ENCODE results near the gene COMT. TPM values are rescaled to one million over a fixed set of nuclear protein-coding genes. Genes with fewer than 3 reads are reported as not detected.

COMT gene
- total RNA-seq, 2 experiments from 2014 or later = 11.3 to 11.4 TPM

DNA sequence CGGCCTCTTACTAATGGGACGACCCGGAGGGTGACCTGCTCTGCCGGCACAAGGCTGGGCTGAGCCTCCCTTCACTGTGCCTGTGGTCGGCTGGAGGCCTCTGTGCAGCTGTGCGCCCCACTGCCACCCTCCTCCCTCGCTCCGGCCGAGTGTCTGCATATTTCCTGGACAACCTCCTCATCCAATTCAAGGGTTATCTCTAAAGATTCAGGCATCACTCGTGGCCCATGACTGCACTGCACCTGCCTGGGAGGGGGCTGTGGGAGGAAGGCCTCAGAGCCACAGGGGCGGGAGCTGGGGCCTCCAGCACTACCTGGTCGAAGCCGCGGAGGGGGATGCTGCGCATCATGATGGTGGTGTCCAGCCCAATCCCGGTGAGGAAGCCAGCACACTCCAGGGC lies 43.8 kb upstream of the COMT start:
- no peaks in the 10 kb centered on the region for H3K27me3 ChIP-seq (ENCODE audit: control insufficient read depth in 1 of 2, insufficient read depth in 2 of 2, low read length in 2 of 2)
- H3K27ac ChIP-seq (ENCODE audit: low read depth in 1 of 2, low read length in 2 of 2) = no peak overlapping the region
- no peak overlapping the region for H3K4me3 ChIP-seq (ENCODE audit: low read length)
- H3K4me1 ChIP-seq (ENCODE audit: insufficient read depth, low read length) = peaks cover 50% of the 10 kb centered on the region
- H3K27ac Mint-ChIP-seq = peak overlapping the region; percentile 97
- ATAC-seq (ENCODE audit: poor library complexity) = no peak
- H3K36me3 ChIP-seq (ENCODE audit: insufficient read depth, low read length) = peaks cover 18% of the 10 kb centered on the region
- peaks cover 44% of the 10 kb centered on the region for H3K4me1 Mint-ChIP-seq (ENCODE audit: low read depth)
- H3K36me3 Mint-ChIP-seq (ENCODE audit: low read depth) = peaks cover 6% of the 10 kb centered on the region
- intact Hi-C loops (cut with DNase I, micrococcal nuclease) = no loop called here
- DNase-seq = no peak
- CTCF ChIA-PET = interaction anchor here (2.0 to 3.1 kb wide), 2 partner anchors 12 to 167 kb away, joined by 8 to 15 read pairs; no protein-coding TSS in a partner anchor
- no peaks in the 10 kb centered on the region for H3K9me3 Mint-ChIP-seq
- no peaks in the 10 kb centered on the region for H3K27me3 Mint-ChIP-seq
- POLR2A ChIA-PET = interaction anchor here (0.8 to 1.4 kb wide), 4 partner anchors 12 to 42 kb away, joined by 3 to 6 read pairs (median 4); no protein-coding TSS in a partner anchor
- peaks cover 0 to 3% of the 10 kb centered on the region in 2 experiments for H3K9me3 ChIP-seq (ENCODE audit: control insufficient read depth in 1 of 2, insufficient read depth in 1 of 2, low read length in 2 of 2)
- no peak overlapping the region for H3K4me3 Mint-ChIP-seq
- TF ChIP-seq, protein P1, sequence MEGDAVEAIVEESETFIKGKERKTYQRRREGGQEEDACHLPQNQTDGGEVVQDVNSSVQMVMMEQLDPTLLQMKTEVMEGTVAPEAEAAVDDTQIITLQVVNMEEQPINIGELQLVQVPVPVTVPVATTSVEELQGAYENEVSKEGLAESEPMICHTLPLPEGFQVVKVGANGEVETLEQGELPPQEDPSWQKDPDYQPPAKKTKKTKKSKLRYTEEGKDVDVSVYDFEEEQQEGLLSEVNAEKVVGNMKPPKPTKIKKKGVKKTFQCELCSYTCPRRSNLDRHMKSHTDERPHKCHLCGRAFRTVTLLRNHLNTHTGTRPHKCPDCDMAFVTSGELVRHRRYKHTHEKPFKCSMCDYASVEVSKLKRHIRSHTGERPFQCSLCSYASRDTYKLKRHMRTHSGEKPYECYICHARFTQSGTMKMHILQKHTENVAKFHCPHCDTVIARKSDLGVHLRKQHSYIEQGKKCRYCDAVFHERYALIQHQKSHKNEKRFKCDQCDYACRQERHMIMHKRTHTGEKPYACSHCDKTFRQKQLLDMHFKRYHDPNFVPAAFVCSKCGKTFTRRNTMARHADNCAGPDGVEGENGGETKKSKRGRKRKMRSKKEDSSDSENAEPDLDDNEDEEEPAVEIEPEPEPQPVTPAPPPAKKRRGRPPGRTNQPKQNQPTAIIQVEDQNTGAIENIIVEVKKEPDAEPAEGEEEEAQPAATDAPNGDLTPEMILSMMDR (IDR thresholded peaks at IDR 0.05) = no peak

DNA sequence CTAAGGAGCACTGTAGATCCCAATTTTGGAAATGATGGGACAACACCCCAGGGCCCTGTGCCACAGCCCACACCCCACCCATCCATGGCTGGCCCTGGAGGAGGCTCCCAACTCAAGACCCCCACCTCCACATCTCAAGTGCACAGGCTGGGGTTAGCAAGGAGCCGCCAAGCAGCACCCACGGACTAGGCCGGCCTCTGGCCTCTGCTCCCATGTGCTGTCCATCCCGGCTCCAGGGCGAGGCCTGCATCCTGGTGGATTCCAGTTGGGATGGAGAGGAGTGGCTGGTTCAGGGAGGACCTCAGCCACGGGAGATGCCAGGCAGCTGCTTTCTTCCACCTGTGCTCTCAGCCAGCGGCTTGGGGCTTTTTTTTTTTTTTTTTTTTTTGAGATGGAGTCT lies 43.4 kb upstream of the COMT start:
- peaks cover 21% of the 10 kb centered on the region for H3K36me3 ChIP-seq (ENCODE audit: insufficient read depth, low read length)
- Mint-ChIP-seq H3K4me1 (ENCODE audit: low read depth) (peaks cover 40% of the 10 kb centered on the region), H3K27me3 (no peaks in the 10 kb centered on the region), H3K4me3 (no peak overlapping the region), H3K36me3 (ENCODE audit: low read depth) (peaks cover 6% of the 10 kb centered on the region), H3K9me3 (no peaks in the 10 kb centered on the region), H3K27ac (no peak overlapping the region)
- no peak for DNase-seq
- H3K27me3 ChIP-seq (ENCODE audit: control insufficient read depth in 1 of 2, insufficient read depth in 2 of 2, low read length in 2 of 2) = no peaks in the 10 kb centered on the region
- H3K4me3 ChIP-seq (ENCODE audit: low read length) = no peak overlapping the region
- ChIA-PET POLR2A (interaction anchor here (1.0 to 1.4 kb wide), 2 partner anchors 29 to 42 kb away, joined by 5 to 6 read pairs; no protein-coding TSS in a partner anchor), CTCF (interaction anchor here (2.0 to 3.1 kb wide), 2 partner anchors 12 to 167 kb away, joined by 8 to 15 read pairs; no protein-coding TSS in a partner anchor)
- no peak overlapping the region for H3K27ac ChIP-seq (ENCODE audit: low read depth in 1 of 2, low read length in 2 of 2)
- TF ChIP-seq, protein P1 (IDR thresholded peaks at IDR 0.05) = no peak
- H3K9me3 ChIP-seq (ENCODE audit: control insufficient read depth in 1 of 2, insufficient read depth in 1 of 2, low read length in 2 of 2) = peaks cover 0 to 3% of the 10 kb centered on the region in 2 experiments
- intact Hi-C loops (cut with DNase I, micrococcal nuclease) = no loop called here
- no peak for ATAC-seq (ENCODE audit: poor library complexity)
- peaks cover 46% of the 10 kb centered on the region for H3K4me1 ChIP-seq (ENCODE audit: insufficient read depth, low read length)

DNA sequence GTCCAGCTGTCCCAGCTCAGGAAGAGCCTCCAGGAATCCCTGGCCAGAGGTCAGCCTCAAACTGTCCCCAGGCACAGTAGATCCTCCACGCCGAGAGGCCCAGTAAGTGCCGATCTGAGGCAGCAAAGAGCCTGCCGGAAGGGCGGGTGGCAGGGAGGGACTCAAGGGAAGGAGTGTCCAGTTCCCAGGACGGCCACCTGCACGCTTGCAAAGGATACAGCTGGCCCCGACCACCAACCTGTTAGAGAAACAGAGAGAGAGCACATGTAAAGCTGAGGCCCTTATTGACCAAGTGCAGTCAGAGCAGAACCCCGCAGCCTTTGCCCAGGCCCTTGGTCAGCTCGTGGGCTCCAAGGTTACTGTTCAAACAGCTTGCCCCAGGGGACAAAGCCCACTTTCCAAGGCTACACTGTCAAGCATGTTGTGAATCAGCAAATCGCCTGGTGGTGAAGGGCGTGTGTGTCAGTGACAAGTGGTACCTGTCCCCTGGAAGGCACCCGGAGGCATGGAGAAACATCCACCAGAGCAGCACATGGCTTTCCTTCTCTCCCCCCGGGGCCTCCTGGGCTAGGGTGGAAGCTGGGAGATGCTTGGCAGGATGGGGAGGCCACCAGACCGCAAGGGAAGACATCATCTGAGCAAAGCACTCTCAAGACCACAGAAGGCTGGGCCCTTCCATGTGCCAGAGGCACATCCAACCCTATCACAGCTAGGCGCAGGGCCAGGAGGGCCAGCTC lies 42.6 kb upstream of the COMT start:
- Mint-ChIP-seq H3K27me3 (no peaks in the 10 kb centered on the region), H3K36me3 (ENCODE audit: low read depth) (peaks cover 3% of the 10 kb centered on the region), H3K9me3 (no peaks in the 10 kb centered on the region), H3K4me1 (ENCODE audit: low read depth) (peaks cover 31% of the 10 kb centered on the region), H3K4me3 (no peak overlapping the region), H3K27ac (no peak overlapping the region)
- intact Hi-C loops (cut with DNase I, micrococcal nuclease) = no loop called here
- Histone ChIP-seq H3K27me3 (ENCODE audit: control insufficient read depth in 1 of 2, insufficient read depth in 2 of 2, low read length in 2 of 2) (no peaks in the 10 kb centered on the region), H3K27ac (ENCODE audit: low read depth in 1 of 2, low read length in 2 of 2) (no peak overlapping the region), H3K9me3 (ENCODE audit: control insufficient read depth in 1 of 2, insufficient read depth in 1 of 2, low read length in 2 of 2) (peaks cover 0 to 3% of the 10 kb centered on the region in 2 experiments), H3K4me1 (ENCODE audit: insufficient read depth, low read length) (peaks cover 37% of the 10 kb centered on the region), H3K36me3 (ENCODE audit: insufficient read depth, low read length) (peaks cover 20% of the 10 kb centered on the region), H3K4me3 (ENCODE audit: low read length) (no peak overlapping the region)
- CTCF ChIA-PET = interaction anchor here (1.3 to 1.5 kb wide), 2 partner anchors 44 to 169 kb away, joined by 3 read pairs; no protein-coding TSS in a partner anchor
- ATAC-seq (ENCODE audit: poor library complexity) (no peak), DNase-seq (no peak)
- POLR2A ChIA-PET = interaction anchor here (1.0 to 1.4 kb wide), 2 partner anchors 30 to 43 kb away, joined by 5 to 6 read pairs; no protein-coding TSS in a partner anchor
- TF ChIP-seq, protein P1 (IDR thresholded peaks at IDR 0.05) = no peak

Data from CD4-positive, alpha-beta T cell (primary cell).